GM23248 (cell line): ENCODE data around the gene ANKRD13B.

Source experiments
- EZH2 ChIP-seq: fragments of 200-600 bp; sonication (generic); IDR thresholded peaks from 2 replicates; pipeline ENCODE4 v1.6.1; 2018; ENCODE audit warnings: antibody characterized with exemption, mild to moderate bottlenecking; ENCODE audit not compliant: insufficient read depth, poor library complexity, severe bottlenecking
- EZH2phosphoT487 ChIP-seq: fragments of 200-600 bp; sonication (generic); IDR thresholded peaks from 2 replicates; pipeline ENCODE4 v1.6.1; 2018; ENCODE audit warnings: antibody characterized with exemption, moderate library complexity, mild to moderate bottlenecking, low read depth; ENCODE audit not compliant: insufficient read depth

GRCh38 chr17:29620271-29620670 is 27.3 kb downstream of the ANKRD13B start:
- TF ChIP-seq EZH2 (no peak), EZH2phosphoT487 (no peak)
